Tibial artery (tissue), 4 donors: Measurements from ENCODE around the gene ZDHHC9.

Experiments used
- DNase-seq, 2 donors: peaks; one replicate each; pipeline ENCODE4 v3.0.0-alpha.2; 2019
- H3K27ac ChIP-seq, 2 donors: fragments of 200-600 bp; sonication (generic) in 1 of 2; 1 replicate in 1 of 2; 2 replicates in 1 of 2; pipeline ENCODE4 v1.5.1; 2018 to 2019; ENCODE audit warnings: mild to moderate bottlenecking in 1 of 2
- H3K27me3 ChIP-seq, 2 donors: fragments of 200-600 bp; sonication (generic) in 1 of 2; one replicate each; pipeline versions ENCODE4 v1.5.1 to v1.6.0; 2016 to 2019
- H3K36me3 ChIP-seq, 3 donors: fragments of 200-600 bp; sonication (generic) in 2 of 3; one replicate each; pipeline ENCODE4 v1.5.1; 2016 to 2019; ENCODE audit warnings: mild to moderate bottlenecking in 2 of 3
- H3K4me1 ChIP-seq, 4 donors: fragments of 200-600 bp; sonication (generic) in 2 of 4; 1 replicate in 3 of 4; 2 replicates in 1 of 4; pipeline ENCODE4 v1.5.1; 2016 to 2019
- H3K4me3 ChIP-seq, 2 donors: fragments of 200-600 bp; sonication (generic) in 1 of 2; 1 replicate in 1 of 2; 2 replicates in 1 of 2; pipeline ENCODE4 v1.5.1; 2018 to 2019; ENCODE audit warnings: mild to moderate bottlenecking in 2 of 2
- H3K9me3 ChIP-seq, 3 donors: fragments of 200-600 bp; sonication (generic) in 1 of 3; one replicate each; pipeline ENCODE4 v1.5.1; 2016 to 2019
- intact Hi-C: fragments of 100-400 bp; cut with DNase I; formaldehyde crosslinking; loops from one replicate; pipeline ENCODE4 v1.15.0; 2023; ENCODE audit warnings: low total_unique reads
- TF ChIP-seq, protein P1 (sequence below), 2 experiments: fragments of 200-600 bp in 1 of 2; fragments of 450-650 bp in 1 of 2; IDR thresholded peaks; one replicate each; pipeline ENCODE4 v1.5.1; 2017 to 2019; ENCODE audit warnings: antibody characterized with exemption in 2 of 2, mild to moderate bottlenecking in 1 of 2, moderate library complexity in 1 of 2

Gene ZDHHC9

DNA sequence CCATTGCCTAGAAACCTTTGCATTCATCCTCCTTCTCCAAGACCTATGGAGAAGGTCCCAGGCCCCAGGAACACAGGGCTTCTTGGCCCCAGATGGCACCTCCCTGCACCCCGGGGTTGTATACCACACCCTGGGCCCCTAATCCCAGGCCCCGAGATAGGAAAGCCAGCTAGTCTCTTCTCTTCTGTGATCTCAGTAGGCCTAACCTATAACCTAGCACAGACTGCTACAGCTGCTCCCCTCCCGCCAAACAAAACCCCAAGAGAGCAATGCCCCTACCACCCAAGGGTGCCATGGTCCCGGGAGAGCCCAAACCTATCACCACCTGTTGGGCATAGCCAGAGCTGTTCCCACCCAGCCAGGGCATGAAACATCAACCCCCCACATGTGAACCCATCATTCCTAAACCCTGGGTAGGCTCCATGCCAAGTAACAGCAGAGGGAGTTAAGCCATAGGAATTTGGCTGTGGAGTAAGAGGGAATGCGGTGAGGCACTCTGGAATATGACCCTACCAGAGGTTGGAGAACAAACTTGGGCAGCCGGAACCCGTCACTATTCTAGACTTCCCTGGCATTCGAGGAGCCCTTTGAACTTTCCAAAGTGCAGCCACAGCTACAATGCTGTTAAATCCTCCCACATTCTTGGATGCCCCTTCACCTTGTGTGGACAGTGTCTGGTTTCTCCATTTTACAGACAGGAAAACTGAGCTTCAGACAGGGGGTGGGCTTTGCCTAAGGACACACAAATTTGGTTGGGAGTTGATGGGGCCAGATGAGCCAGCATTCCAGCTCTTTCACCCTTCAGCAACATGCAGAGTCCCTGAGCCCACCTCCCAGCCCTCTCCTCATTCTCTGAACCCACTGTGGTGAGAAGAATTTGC, 74.9 kb downstream of the ZDHHC9 start:
- no peaks in the 10 kb centered on the region for H3K4me1 ChIP-seq
- H3K27ac ChIP-seq = no peak overlapping the region
- H3K36me3 ChIP-seq = no peaks in the 10 kb centered on the region
- no peak for DNase-seq
- intact Hi-C loops = no loop called here
- H3K4me3 ChIP-seq = no peak overlapping the region
- TF ChIP-seq, protein P1, sequence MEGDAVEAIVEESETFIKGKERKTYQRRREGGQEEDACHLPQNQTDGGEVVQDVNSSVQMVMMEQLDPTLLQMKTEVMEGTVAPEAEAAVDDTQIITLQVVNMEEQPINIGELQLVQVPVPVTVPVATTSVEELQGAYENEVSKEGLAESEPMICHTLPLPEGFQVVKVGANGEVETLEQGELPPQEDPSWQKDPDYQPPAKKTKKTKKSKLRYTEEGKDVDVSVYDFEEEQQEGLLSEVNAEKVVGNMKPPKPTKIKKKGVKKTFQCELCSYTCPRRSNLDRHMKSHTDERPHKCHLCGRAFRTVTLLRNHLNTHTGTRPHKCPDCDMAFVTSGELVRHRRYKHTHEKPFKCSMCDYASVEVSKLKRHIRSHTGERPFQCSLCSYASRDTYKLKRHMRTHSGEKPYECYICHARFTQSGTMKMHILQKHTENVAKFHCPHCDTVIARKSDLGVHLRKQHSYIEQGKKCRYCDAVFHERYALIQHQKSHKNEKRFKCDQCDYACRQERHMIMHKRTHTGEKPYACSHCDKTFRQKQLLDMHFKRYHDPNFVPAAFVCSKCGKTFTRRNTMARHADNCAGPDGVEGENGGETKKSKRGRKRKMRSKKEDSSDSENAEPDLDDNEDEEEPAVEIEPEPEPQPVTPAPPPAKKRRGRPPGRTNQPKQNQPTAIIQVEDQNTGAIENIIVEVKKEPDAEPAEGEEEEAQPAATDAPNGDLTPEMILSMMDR (IDR thresholded peaks at IDR 0.05) = no peak
- no peaks in the 10 kb centered on the region for H3K9me3 ChIP-seq
- no peaks in the 10 kb centered on the region for H3K27me3 ChIP-seq

DNA sequence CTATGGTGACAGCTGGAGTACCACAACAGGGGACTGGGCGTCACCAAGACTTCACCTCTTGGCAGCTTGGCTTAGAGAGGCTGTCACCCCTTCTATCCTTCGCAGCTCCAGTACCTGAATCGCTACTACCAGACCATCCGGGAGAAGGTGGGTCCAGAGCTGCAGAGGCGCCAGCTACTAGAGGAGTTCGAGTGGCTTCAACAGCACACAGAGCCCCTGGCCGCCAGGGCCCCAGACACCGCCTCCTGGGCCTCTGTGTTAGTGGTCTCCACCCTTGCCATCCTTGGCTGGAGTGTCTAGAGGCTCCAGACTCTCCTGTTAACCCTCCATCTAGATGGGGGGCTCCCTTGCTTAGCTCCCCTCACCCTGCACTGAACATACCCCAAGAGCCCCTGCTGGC, 75.5 kb downstream of the ZDHHC9 start:
- Histone ChIP-seq H3K4me1 (no peaks in the 10 kb centered on the region), H3K27me3 (no peaks in the 10 kb centered on the region), H3K36me3 (no peaks in the 10 kb centered on the region), H3K9me3 (no peaks in the 10 kb centered on the region), H3K27ac (no peak overlapping the region), H3K4me3 (no peak overlapping the region)
- TF ChIP-seq, protein P1 (IDR thresholded peaks at IDR 0.05) = no peak
- no peak for DNase-seq
- intact Hi-C loops = no loop called here

DNA sequence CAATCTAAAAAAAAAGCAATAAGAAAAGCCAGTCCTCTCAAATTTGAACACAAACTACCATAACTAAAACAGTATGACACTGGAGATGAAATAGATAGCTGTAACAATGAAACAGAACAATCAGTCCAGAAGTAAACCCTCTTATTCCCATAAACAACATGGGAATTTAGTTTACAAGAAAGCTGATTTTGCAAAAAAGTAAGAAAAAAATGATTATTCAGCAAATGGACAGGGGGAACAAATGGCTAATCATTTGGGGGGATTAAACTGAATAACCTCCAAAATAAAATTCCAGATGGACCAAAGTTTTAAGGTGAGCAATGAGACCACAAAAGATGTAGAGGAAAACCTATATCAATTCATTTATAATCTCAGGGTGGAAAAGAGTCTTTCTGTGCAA, 80.0 kb downstream of the ZDHHC9 start:
- H3K4me3 ChIP-seq = no peak overlapping the region
- TF ChIP-seq, protein P1 (IDR thresholded peaks at IDR 0.05) = no peak
- no peak for DNase-seq
- no peak overlapping the region for H3K27ac ChIP-seq
- no peaks in the 10 kb centered on the region for H3K27me3 ChIP-seq
- no peaks in the 10 kb centered on the region for H3K9me3 ChIP-seq
- H3K4me1 ChIP-seq = no peaks in the 10 kb centered on the region
- H3K36me3 ChIP-seq = no peaks in the 10 kb centered on the region
- intact Hi-C loops = no loop called here

DNA sequence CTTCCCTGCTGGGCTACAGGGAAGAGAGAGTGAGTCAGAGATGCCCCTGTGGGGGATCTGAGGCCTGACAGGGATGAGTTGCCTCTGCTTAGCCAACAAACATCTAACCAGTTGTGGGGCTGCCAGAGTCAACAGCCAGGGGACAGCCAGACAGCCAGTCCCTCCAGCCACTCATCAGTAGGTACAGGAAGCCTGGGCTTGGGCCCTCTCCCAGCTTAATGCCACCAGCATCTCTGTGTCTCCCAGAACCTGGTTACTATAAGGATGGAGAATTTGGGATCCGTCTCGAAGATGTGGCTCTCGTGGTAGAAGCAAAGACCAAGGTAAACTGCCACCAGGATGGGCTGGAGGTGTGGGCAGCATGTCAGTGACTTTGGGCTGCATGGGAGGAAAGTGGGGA, 81.2 kb downstream of the ZDHHC9 start:
- Histone ChIP-seq H3K27ac (no peak overlapping the region), H3K9me3 (no peaks in the 10 kb centered on the region), H3K27me3 (no peaks in the 10 kb centered on the region), H3K36me3 (no peaks in the 10 kb centered on the region), H3K4me1 (no peaks in the 10 kb centered on the region), H3K4me3 (no peak overlapping the region)
- TF ChIP-seq, protein P1 (IDR thresholded peaks at IDR 0.05) = no peak
- no peak for DNase-seq
- intact Hi-C loops = no loop called here

DNA sequence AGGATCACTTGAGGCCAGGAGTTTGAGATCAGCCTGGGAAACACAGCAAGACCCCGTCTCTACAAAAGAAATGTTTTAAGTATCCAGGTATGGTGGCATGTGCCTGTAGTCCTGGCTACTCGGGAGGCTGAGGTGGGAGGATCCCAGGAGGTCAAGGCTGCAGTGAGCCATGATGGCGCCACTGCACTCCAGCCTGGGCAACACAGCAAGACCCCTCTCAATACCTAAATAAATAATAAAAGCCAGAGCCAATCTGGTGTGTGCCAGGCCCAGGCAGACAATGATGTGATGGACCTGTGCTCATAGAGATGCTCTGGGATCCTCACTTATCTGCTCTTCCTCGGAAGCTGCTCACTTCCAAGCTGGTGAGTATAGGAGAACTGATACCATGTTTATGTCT, 82.1 kb downstream of the ZDHHC9 start:
- Histone ChIP-seq H3K27me3 (no peaks in the 10 kb centered on the region), H3K36me3 (no peaks in the 10 kb centered on the region)
- TF ChIP-seq, protein P1 (IDR thresholded peaks at IDR 0.05) = no peak

More for the DNA sequence above, 82.1 kb downstream of the ZDHHC9 start:
- Histone ChIP-seq H3K9me3 (no peaks in the 10 kb centered on the region), H3K27ac (no peak overlapping the region), H3K4me1 (no peaks in the 10 kb centered on the region), H3K4me3 (no peak overlapping the region)
- intact Hi-C loops = no loop called here
- DNase-seq = no peak
